ENCODE data around the gene CRTAC1.

Gene CRTAC1

DNA sequence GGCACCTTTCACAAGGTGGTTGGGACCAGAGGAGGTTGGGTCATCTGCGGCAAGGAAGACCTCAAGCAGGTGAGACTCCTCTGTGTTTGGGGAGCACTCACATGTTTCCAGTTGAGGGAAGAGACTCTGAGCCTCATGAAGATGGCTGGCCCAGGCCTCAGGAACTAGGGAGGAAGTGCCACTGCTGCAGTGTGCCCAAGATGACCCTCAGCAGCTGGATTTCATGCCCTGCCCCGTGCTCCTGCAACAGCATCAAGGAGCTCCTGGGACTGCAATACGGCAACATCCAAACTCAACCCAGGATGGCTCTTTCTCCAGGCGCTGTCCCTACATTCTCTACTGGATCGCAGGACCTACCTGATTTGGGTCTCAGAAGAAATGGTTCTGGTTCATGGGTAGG lies 106.9 kb downstream of the CRTAC1 start:
- no peak for DNase-seq (ENCODE audit: low read depth)

DNA sequence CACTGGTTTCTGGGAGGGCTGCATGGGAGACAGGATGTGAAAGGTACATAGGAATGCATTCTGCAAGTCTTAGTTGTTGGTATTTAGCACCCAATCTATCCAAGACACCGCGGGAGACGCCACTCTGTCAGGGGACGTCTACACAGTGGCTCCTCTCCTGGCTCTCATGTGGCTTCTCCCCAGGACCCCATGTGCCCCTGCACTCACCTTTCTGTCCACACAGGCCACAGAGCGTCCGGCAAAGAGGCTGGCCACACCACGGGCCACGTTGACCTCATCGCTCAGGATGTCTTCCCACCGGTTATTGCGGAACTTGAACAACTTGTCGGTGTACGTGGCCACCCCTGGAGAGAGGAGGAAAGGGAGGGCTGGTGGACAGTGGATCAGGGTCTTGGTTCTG lies 107.4 kb downstream of the CRTAC1 start:
- no peak for DNase-seq (ENCODE audit: low read depth)

DNA sequence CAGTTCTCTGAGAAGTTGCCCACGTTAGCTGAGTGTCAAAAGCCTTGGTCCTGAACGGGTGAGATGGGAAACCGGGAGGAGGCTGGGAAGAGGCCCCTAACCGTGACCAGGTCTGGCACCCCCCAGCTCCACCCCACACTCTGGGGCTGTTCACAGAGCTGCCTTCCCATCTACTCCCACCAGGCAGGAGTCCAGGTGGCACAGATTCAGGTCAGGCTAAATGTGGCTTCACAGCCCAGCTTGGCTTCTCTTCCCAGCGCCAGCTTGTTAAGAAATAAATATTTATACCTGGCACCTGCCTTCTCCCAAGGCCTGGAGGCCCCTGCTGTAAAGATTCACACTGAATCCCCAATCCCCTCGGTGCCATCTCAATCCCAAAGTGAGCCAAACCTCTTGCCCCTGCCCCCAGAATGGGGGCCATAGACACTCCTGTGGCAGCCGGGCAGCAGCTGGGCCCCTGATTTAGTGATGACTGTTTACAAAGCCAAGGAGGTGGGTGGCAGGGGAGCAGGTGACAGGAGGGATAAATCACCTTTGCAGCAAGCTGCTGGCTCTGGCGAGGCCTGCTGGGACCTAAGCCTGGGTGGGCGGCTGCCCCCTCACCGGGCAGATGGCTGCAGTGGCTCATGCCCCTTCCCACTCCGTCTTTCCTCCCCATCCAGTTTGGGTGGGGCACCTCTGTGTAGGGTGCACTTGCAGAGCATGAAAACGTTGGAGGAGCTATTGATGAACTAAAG lies 108.2 kb downstream of the CRTAC1 start:
- no peak for DNase-seq (ENCODE audit: low read depth)

DNA sequence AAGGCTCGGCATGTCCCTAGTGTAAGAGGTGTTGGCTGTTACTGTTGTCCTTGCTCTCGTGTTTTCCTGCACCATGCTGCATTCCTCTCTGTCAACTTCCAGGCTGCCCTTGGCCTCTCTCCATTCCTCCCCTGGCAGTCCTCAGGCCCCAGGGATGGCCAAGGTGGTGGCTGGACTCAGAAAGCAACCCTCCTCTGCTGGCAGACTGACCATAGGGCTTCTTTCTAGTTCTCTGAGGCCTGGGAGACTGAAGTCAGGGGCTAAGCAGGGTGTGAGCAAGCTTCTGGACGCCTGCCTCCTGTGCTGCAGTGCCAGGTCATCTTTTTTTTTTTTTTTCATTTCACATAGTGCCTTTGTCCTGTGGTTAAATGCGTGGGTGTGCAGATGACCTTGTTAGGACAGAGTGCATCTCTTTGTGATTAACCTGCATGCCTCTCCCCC lies 108.8 kb downstream of the CRTAC1 start:
- peak; percentile 2 for DNase-seq (ENCODE audit: low read depth)

DNA sequence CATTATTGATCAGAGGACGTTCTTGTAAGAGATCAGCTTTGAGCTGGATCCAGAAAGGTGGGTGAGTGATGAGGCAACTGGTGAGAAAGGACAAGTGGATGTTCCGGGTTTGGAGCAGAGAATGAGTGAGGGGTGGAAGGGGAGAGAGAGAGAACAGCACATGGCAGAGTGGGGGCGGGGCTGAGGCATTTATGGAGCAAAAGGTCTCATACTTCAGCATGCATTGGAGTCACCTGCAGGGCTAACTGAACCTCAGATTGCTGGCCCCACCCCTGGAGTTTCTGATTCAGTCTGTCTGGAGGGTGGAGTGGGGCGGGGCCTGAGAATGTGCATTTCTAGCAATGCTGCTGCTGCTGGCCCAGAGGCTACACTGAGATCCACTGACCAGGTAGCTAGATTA lies 109.6 kb downstream of the CRTAC1 start:
- DNase-seq (ENCODE audit: low read depth): no peak

DNA sequence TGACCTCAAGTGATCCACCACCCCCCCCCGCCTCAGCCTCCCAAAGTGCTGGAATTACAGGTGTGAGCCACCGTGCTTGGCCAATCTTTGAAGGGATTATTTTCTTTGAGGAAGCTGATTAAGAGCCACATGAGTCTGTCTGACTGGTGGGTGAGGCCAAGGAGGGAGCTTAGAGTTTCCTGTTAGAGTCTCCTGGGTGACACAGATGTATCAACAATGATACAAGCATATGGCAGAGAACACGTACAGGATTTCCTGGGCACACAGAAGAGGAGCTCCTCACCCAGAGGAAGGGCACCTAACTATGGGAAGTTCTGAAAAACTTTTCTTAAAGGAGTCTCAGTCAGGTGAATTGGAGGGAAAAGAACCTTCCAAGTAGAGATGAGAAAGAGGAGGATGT lies 111.4 kb downstream of the CRTAC1 start:
- peak; percentile 1 for DNase-seq (ENCODE audit: low read depth)

DNA sequence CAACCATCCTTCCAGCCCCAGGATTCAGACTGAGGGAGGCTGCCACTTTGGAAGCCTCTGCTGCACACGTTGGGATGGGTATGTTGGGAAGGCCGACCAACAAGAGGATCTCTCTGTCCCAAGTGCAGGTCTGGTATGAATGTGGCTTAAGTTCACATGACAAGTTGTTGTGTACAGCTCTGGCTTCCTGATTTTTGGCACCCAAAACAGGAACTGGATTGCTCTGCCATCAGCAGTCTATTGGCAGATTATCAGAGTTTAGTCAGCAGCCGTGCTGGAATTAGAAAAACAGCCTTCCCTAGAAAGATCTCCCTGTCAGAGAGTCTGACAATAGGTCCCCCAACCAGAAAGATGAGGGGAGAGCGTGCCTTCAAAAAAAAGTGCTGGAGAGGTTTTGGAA lies 113.8 kb downstream of the CRTAC1 start:
- no peak for DNase-seq (ENCODE audit: low read depth)

DNA sequence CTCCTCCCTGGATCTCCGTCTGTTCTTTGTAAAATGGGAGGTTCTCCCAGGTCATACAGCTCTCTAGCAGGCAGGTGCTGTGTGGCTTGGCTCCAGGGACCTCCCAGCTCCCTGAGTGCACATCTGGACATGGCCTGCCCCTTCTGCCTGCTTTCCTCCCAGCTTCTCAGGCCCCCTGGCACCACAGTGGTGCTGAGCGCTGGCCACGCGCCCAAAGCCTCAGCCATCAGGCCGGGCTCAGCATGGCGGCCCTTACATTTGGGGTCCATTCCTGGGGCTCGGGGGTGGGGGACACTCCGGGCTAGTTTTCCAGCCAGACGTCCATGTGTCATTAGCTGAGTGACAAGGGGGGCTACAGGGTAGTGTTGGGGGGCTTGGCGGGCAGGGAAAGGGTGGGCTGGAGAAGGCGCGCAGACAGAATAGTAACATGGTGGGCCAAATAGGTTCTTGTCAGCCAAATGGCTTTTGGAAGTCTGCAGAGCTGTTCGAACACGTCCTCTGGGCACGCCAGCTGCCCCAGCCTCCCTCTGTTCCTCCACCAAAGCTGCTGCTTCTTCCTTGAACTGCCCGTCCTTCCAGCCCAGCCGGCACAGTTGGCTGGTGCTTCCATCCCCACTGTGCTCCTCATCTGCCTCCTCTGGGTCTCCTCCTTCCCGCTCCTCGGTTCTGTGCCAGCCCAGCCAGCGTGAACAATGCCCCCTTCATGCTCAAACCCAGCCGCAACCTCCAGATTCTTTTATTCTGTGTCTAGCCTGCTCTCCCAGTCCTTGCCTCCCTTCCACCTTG lies 114.9 kb downstream of the CRTAC1 start:
- DNase-seq (ENCODE audit: low read depth): no peak

DNA sequence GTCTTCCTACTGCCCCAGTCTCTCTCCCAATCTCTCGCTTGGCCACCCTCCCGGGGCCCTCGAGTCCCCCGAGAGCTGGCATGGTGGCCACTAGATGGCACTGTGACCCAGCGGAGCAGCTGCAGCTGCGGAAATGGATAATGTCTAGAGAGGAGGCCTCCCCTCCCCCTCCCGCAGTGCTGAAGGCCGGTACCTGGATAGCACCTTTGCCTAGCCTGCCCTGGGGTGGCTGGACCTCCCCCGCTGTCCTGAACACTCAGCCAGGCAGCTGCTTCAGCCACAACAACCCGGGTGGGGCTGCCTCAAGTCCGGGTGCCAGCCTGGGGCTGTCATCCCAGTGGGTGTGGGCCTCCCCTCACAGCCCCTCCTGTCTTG lies 115.6 kb downstream of the CRTAC1 start:
- DNase-seq (ENCODE audit: low read depth): peak; percentile 34

DNA sequence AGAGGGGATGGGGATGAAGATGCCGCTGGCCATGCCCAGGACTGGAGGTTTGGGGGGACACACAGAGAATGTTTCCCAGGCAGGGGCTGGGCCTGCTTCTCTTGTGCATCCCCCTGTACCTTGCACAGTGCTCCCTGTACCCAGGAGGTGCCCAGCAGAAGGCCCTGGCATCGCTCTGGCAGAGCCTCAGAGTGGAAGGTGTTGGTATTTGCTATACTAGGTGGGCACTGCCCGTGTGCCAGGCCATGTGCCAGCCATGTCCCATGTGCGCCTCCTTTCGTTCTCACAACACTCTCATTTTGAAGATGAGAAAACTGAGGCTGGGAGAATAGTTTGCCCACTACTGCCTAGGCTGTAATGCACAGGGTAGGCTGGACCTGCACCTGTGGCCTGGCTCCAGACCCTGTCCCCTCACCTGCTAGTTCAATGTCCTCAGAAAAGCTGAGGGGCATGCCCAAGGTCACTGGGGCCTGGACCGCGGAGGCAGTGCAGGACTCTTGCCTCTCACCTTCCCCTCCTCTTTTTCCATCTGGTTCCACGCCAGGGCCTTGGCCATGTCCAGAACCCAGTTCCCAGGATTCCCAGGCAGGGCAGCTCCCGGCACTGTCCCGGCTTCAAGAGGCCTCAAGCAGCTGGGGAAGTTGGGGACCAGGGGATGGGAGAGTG lies 116.1 kb downstream of the CRTAC1 start:
- DNase-seq (ENCODE audit: low read depth): no peak

DNA sequence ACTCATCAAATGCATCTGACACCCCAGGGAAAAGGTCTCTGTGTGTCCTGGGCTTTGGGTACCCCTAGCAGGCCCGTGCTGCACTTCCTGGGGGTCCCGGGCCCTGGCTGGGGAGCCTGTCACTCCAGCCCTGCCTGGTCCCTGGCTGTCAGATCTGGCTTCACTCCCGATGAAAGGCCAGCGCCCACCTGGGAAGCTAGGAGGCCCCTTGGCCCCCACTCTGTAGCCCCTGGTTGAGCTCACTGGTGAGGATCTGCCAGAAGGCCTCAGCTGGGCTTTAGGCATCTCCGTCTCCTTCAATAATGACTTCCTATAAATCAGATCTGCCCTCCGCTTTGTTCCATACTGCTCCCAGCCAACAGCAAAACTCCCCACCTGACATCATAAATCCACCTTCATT lies 116.8 kb downstream of the CRTAC1 start:
- DNase-seq (ENCODE audit: low read depth): no peak

DNA sequence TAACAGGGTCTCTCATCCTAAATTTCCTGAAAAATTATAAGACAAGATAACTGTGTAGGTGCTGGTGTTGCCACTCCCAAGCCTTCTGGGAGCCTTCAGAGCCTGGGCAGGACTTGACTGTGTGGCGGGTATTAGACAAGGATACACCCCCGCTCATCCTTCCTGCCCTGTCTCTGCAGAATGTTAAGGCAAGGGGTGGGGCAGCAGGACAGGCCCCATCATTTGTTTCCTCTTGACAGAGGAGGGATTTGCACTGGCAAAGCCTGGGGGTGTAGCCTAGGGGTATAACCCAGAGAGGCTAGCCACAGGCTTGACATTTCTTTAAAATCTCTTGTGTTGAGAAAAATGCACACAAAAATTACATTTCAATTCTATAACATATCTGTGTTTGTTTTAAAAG lies 117.2 kb downstream of the CRTAC1 start:
- DNase-seq (ENCODE audit: low read depth): no peak

DNA sequence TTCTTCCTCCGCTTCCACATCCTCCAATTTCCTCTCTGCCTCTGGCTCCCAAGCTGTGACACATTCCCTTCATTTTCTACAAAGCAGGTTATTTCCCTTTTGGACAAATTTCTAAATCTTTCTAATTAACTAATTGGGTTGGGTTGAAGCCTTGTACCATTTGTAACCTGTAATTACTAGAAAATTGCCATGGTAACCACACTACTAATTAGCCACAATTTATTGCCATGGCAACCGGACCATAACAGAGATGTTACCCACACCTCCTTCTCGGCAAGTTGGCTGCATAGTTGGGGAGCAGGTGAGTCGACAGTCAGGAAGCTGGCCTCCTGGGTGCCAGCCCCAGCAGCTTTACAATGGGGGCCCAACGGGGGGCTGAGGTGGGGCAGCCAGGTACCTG lies 119.2 kb downstream of the CRTAC1 start:
- no peak for DNase-seq (ENCODE audit: low read depth)

DNA sequence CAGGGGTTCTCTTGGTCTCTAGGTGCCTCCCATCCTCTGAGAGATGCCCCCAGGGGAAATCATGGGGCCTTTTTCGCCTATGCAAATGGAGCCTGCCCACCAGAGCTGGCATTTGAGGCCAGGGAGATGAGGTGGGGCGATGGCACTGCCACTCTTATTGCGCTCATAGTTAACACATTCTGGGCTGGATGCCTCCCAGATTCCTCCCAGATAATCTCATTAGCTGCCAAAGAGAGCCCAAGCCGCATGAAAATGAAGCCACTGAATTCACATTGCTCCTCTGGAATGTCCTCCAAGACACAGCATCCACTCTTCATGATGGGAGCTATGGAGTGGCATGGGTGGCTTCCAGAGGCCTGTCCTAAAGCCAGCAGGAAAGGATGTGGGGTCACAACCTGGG lies 119.8 kb downstream of the CRTAC1 start:
- DNase-seq (ENCODE audit: low read depth): no peak

DNA sequence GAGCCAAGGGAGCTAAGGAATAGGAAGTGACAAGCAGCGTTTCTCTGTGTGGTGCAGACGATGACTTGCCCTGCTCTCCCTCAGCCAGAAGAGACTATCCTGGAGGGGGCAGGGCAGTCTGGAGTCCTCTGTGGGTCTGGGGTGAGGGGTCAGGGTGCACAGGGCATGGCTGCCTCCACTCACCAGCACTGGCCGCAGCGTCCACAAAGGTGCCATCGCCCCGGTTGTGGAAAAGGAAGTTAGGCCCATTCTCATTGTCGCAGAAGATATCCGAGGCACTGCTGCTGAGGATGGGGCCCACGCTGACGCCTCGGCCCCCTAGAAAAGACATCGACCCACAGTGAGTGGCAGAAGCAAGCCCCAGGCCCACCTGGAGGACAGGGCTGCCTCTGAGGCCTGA lies 122.6 kb downstream of the CRTAC1 start:
- no peak for DNase-seq (ENCODE audit: low read depth)

DNA sequence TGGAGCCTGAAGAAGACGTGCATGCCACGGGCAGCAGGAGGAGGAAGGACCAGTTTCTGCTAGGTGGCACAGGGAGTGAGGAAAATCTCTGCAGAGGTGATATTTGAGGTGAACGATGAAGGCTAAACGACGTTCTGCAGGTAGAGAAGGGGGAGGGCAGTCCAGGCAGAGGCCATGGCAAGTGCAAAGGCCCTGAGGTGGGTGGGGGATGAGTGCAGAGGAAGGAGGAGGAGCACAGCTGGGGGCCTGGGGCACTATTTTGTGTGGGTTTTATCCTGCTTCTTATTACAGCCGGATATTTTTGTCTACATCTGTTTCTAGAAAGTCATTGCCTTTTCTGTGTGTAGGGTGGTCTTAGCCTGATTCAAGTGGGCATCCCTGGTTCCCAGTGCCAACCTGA lies 123.2 kb downstream of the CRTAC1 start:
- no peak for DNase-seq (ENCODE audit: low read depth)

DNA sequence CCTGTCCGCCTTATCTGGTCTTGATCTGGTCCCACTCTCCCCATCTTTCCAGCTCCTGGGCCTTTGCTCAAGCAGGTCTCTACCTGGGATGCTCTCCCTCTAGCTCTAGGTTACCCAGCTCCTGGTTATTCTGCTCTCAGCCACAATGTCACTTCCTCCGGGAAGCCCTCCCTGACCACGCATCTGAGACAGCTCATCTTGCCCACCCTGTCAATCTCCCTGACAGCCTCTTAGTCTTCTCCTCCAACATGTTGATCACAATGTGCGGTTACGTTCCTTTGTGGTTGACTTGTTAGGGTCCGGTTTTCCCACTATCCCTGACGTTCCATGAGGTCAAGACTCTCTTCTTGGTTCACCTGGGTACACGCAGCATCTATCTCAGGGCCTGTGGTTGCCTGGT lies 125.1 kb downstream of the CRTAC1 start:
- DNase-seq (ENCODE audit: low read depth): no peak

DNA sequence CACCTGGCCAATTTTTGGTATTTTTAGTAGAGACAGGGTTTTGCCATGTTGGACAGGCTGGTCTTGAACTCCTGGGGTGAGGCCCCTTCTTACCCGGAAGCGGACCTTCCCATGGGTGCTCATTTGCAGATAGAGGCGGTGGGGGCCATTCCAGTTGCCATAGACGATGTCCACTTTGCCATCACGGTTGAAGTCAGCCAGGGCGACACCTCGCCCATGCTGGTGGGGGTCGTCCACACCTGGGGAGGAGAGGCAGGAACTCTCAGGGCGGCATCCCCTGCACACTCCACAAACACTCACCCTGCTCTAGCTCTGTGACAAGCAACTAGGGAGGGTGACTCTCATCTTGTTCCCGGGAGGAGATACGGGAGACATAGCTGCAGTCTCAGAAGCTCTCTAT lies 125.8 kb downstream of the CRTAC1 start:
- DNase-seq (ENCODE audit: low read depth): no peak

DNA sequence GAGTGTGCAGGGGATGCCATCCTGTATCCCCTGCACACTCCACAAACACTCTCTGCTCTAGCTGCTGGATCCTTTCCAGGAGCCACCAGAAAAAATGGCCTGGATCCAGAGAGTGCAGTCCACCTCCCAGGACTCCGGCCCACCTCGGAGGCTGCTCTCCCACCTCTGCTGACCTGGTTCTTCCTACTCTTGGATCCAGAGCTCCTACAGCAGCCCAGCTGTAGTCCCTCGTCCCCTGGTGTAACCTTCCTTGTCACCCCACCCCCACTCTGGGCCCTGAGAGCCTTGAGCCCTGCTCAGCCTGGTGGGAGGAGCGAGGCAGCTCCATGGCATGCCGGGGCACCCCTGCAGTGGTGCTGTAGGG lies 126.4 kb downstream of the CRTAC1 start:
- no peak for DNase-seq (ENCODE audit: low read depth)

DNA sequence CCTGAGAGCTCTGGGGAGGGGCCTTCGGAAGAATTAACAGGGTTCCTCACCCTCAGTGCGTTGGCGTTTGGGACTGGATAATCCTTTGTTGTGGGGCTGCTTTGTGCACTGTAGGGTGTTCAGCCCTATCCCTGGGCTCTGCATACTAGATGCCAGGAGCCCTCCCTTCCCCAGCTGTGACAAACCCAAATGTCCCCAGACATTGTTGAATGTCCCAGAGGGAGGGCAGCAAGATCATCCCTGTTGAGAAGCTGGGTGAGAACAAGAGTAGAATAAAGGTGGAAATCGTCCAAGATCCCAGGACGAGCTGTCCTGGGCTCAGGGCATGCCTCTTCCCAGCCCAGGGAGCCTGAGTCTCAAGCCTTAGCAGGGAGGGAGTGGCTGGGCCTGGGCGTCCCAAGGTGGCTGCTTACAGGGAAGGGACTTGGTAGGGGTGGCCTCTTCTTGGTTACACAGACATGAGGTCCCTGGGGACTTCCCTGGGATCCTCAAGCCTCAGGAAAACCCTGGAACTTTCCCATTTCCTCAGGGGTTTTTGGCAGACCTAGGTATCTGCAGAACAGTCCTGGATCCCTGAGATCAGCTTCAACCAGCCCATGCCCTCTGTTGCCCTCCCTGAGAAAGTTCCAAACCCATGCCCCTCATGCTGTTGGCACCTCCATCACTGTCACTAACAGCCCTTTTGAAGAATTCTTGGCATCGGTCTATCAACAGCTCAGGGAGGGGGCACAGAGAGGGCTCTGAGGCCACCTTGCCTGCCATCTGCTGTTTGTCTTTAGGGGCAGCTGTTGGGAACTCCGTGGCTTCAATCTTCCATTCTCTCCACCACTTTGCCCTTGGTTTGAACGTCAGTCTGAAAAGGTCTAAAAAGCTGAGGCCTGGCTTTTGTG lies 127.0 kb downstream of the CRTAC1 start:
- DNase-seq (ENCODE audit: low read depth): no peak

DNA sequence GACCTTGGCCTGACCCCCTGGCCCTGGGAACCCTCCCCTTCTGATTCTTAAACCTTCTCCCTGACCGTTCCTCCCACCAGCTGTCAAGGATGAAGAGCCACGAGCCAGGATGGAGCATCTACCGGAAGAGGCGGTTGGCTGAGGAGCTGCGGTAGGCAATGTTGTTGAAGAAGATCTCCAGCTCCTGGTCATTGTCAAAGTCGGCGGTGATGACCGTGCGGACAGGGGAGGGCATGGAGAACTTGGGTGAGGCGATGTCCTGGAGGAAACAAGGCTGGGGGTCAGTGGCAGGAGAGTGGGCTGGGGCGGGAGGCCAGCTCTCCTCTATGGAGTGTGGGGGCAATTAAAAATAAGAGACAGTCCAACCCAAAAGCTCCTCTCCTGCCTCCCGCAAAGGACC lies 129.0 kb downstream of the CRTAC1 start:
- no peak for DNase-seq (ENCODE audit: low read depth)

DNA sequence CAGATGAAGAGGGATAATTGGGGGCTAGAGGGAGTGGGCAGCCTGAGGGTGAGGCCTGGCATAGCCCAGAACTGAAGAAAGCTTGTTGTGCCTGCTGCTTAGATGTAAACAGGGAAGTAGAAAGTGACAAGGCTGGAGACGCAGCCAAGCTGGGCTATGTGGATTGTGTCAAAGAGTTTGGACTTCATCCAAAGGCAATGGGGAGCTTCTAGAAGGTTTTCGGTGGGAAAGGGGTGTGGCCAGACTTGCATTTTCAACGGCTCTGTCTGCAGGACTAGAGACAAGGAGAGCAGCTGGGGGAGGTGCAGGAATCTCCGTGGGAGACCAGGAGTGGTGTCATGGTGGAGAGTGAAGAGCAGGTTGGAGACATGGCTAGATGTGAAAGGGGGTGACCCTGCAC lies 132.0 kb downstream of the CRTAC1 start:
- DNase-seq (ENCODE audit: low read depth): no peak

All from amniotic epithelial cell (primary cell).